GM12872 (cell line): Measurements from ENCODE around the gene MIAT.

Source experiments
- TF ChIP-seq, protein P1 (sequence below): IDR thresholded peaks from 3 replicates; pipeline ENCODE4 v1.5.1; 2011; ENCODE audit warnings: low read depth, mild to moderate bottlenecking, low read length, moderate library complexity; ENCODE audit not compliant: insufficient read depth

MIAT gene

DNA sequence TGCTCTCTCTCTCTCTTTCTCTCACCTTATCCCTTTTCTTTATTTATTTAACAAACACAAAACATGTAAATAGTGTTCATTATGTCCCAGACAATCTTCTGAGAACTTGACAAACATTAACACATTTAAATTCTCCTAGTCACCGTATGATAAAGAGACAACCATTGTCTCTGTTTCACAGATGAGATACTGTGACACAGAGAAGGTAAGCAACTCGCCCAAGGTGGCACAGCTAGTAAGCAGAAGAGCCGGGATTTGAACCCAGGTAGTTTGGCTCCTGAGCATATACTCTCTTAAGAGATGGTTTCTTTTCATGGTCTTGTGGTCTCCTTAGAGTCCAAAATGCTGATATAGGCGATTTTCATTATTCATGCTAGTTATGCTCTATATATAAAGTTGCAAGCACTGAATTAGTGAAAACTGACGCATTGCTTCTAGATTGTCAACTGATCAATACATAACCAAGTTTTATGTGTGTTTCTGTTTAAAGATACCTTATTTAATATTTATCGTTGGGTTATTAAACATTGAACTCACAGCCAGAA is 58.1 kb downstream of the MIAT start:
- TF ChIP-seq, protein P1, sequence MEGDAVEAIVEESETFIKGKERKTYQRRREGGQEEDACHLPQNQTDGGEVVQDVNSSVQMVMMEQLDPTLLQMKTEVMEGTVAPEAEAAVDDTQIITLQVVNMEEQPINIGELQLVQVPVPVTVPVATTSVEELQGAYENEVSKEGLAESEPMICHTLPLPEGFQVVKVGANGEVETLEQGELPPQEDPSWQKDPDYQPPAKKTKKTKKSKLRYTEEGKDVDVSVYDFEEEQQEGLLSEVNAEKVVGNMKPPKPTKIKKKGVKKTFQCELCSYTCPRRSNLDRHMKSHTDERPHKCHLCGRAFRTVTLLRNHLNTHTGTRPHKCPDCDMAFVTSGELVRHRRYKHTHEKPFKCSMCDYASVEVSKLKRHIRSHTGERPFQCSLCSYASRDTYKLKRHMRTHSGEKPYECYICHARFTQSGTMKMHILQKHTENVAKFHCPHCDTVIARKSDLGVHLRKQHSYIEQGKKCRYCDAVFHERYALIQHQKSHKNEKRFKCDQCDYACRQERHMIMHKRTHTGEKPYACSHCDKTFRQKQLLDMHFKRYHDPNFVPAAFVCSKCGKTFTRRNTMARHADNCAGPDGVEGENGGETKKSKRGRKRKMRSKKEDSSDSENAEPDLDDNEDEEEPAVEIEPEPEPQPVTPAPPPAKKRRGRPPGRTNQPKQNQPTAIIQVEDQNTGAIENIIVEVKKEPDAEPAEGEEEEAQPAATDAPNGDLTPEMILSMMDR, result no peak

DNA sequence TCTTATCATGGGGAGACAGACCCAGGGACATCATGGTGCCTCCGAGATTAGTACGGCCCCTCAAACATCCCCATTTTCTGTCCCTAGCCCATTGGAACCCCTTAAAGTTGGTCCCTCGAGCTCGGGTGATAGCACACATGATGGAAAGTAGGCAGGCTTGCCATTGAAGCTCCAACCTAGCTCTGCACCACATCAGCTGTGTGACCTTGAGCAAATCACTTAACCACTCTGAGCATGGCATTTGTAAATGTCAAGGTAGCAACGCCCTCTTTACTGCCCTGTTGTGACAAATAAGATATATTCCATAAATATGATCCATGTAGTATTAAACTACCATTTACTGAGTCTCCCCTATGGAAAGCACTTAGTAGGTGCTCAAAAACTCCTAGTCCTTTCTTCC is 61.1 kb downstream of the MIAT start:
- TF ChIP-seq, protein P1, result no peak

DNA sequence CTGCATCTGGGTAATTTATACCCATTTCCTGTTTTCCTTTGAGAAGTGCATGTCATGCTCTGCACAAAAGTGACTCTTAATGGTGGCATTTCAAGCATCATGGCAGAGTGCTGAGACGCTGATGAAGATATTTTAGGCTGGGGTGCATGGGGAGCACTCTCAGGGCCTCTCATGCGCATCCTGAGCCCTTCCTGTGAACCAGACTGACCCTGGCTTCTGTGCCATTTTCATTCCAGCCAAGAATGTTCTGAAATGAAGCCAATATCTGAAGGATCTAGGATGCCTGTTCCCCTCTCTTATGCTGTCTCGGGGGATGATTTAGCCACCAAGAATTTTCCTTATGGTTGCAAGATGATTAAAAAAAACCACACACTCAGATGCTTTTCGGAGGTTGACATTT is 61.5 kb downstream of the MIAT start:
- TF ChIP-seq, protein P1, result no peak

DNA sequence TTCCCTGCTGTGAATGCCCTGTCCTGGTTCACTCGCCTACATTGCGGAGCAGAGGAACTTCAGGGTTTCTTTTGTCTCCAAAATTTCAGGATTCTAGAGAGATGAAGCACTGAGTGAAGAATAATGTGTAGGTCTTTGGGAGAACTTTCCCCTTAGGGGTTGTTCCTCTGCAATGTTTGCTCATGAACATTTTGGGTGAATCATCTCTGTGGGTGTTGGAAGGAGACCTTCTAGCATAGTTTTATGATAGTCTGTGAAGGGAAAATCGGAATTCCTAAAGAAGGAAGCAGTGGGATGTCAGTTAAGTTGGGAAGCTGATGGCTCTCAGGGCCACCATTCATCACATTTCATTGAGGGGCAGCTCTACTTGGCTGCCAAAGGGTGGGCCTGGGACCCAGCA is 64.8 kb downstream of the MIAT start:
- TF ChIP-seq, protein P1, result no peak

DNA sequence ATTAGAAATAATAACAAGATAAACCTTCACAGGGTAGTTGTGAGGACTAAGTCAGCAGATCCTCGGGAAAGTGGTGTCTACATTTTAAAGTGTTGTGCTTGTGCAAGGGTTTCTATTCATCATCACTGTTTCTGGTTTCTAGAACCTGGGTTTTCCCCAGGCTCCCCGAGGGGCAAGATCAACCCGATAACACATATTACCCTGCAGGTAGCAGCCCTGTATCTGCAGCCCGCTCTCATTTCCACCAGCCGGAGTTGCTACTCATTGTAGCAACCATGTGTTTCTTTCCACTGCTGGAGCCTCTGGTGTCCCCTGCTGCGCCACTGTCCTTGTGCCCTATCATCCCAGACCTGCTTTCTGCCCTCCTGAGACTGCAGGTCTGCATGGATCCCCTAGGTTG is 67.0 kb downstream of the MIAT start:
- TF ChIP-seq, protein P1, result no peak

DNA sequence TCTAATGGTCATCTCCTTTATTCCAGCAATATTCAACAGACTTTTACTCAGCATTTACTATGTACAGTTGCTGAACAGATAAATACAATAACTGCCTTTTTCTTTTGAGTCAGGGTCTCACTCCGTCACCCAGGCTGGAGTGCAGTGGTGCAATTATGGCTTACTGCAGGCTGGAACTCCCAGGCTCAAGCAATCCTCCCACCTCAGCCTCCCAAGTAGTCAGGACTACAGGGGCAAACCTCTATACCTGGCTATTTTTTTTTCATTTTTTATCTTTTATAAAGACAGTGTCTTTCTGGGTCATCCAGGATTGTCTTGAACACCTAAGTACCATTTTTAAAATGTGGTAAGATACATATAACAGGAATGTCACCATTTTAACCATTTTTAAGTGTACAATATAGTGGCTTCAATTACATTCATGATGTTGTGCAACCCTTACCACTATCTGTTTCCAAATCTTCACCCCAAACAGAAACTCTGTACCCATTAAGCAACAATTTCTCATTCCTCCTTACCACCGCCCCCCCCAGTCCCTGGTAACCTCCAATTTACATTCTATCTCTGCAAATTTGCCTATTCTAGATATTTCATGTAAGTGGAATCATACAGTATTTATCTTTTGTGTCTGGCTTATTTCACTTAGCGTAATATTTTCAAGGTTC is 67.8 kb downstream of the MIAT start:
- TF ChIP-seq, protein P1, result no peak
